ENCODE measurements around the gene NCOR1. TPM values are rescaled to one million over a fixed set of nuclear protein-coding genes. Genes with fewer than 3 reads are reported as not detected.
"Not testable (repeated sequence)": the region's sequence is repeated elsewhere in the genome, so short reads cannot be mapped to it uniquely, and the experiment has no call there.

Gene NCOR1
- total and polyA plus RNA-seq, 2 experiments from 2014 or later: 102 to 132 TPM

GRCh38 chr17:16171613-16172012 is 43.7 kb downstream of the NCOR1 start:
- Mint-ChIP-seq H3K27me3 (ENCODE audit: insufficient read depth, low read depth, poor library complexity) (no peaks in the 10 kb centered on the region), H3K4me3 (no peak overlapping the region), H3K9me3 (no peaks in the 10 kb centered on the region), H3K27ac (no peak overlapping the region), H3K36me3 (ENCODE audit: low read depth) (peaks cover 27% of the 10 kb centered on the region; the same call in 2 of the 3 replicates), H3K4me1 (no peaks in the 10 kb centered on the region; the same call in 2 of the 3 replicates)
- H3K79me2 ChIP-seq (replicated peaks; ENCODE audit: insufficient read depth): peaks cover 51% of the 10 kb centered on the region
- H4K20me1 ChIP-seq (replicated peaks; ENCODE audit: insufficient read depth): 0 out of 2 replicates have a peak, but pooled peaks cover 20% of the 10 kb centered on the region
- no peaks in the 10 kb centered on the region for H3F3A ChIP-seq (replicated peaks; ENCODE audit: low read depth)
- no peak for ATAC-seq
- DNase-seq (ENCODE audit: low spot score): no peak
- no peaks in the 10 kb centered on the region for H3K36me3 ChIP-seq (ENCODE audit: insufficient read depth)
- TF ChIP-seq POLR2AphosphoS5 (IDR thresholded peaks at IDR 0.05; ENCODE audit: low read depth): no peak
- TF ChIP-seq ETS1 (IDR thresholded peaks at IDR 0.05): no peak
- no peaks in the 10 kb centered on the region for H3K4me1 ChIP-seq (ENCODE audit: insufficient read depth)
- no peak overlapping the region for H3K27ac ChIP-seq (ENCODE audit: low read depth)
- H3K4me2 ChIP-seq: no peak overlapping the region
- no peak overlapping the region for H2AFZ ChIP-seq
- no peaks in the 10 kb centered on the region for H3K9me2 ChIP-seq (ENCODE audit: insufficient read depth)
- H3K4me3 ChIP-seq: no peak overlapping the region
- no peaks in the 10 kb centered on the region for H3K27me3 ChIP-seq (ENCODE audit: insufficient read depth)

GRCh38 chr17:16166766-16167165 is 48.6 kb downstream of the NCOR1 start:
- H2AFZ ChIP-seq; H3K9me2 ChIP-seq (ENCODE audit: insufficient read depth); H3K27me3 Mint-ChIP-seq (ENCODE audit: insufficient read depth, low read depth, poor library complexity); H3K4me3 Mint-ChIP-seq; H3K4me1 Mint-ChIP-seq; H3K27me3 ChIP-seq (ENCODE audit: insufficient read depth); H3K4me2 ChIP-seq; H3K36me3 ChIP-seq (ENCODE audit: insufficient read depth); H3K4me1 ChIP-seq (ENCODE audit: insufficient read depth); H3K27ac Mint-ChIP-seq; DNase-seq (ENCODE audit: low spot score); H3K9me3 Mint-ChIP-seq; H3K27ac ChIP-seq (ENCODE audit: low read depth); H3F3A ChIP-seq (replicated peaks; ENCODE audit: low read depth); H4K20me1 ChIP-seq (replicated peaks; ENCODE audit: insufficient read depth); H3K4me3 ChIP-seq; ATAC-seq: not testable (repeated sequence)
- peaks cover 16% of the 10 kb centered on the region; the same call in 1 of the 2 replicates for H3K79me2 ChIP-seq (replicated peaks; ENCODE audit: insufficient read depth)
- H3K36me3 Mint-ChIP-seq (ENCODE audit: low read depth): peaks cover 21% of the 10 kb centered on the region; the same call in 2 of the 3 replicates

- Mint-ChIP-seq H3K27me3 (ENCODE audit: insufficient read depth, low read depth, poor library complexity) (no peaks in the 10 kb centered on the region), H3K36me3 (ENCODE audit: low read depth) (peaks cover 31% of the 10 kb centered on the region; the same call in 2 of the 3 replicates), H3K9me3 (no peaks in the 10 kb centered on the region), H3K27ac (no peak overlapping the region), H3K4me3 (no peak overlapping the region), H3K4me1 (no peaks in the 10 kb centered on the region)
- peaks cover 26% of the 10 kb centered on the region; the same call in 1 of the 2 replicates for H3K79me2 ChIP-seq (replicated peaks; ENCODE audit: insufficient read depth)
- H3K36me3 ChIP-seq (ENCODE audit: insufficient read depth): peaks cover 4% of the 10 kb centered on the region; the same call in 1 of the 2 replicates
- 0 out of 2 replicates have a peak, but pooled peaks cover 5% of the 10 kb centered on the region for H3K4me1 ChIP-seq (ENCODE audit: insufficient read depth)
- H3K9me2 ChIP-seq (ENCODE audit: insufficient read depth): no peaks in the 10 kb centered on the region
- H4K20me1 ChIP-seq (replicated peaks; ENCODE audit: insufficient read depth): peaks cover 3% of the 10 kb centered on the region; the same call in 1 of the 2 replicates
- H3F3A ChIP-seq (replicated peaks; ENCODE audit: low read depth): no peaks in the 10 kb centered on the region
- no peak for ATAC-seq
- no peak overlapping the region for H3K4me2 ChIP-seq
- H3K27me3 ChIP-seq (ENCODE audit: insufficient read depth): no peaks in the 10 kb centered on the region
- no peak overlapping the region for H2AFZ ChIP-seq
- no peak overlapping the region for H3K27ac ChIP-seq (ENCODE audit: low read depth)
- no peak overlapping the region for H3K4me3 ChIP-seq
- no peak for DNase-seq (ENCODE audit: low spot score)
- TF ChIP-seq STAT1 (IDR thresholded peaks at IDR 0.05; ENCODE audit: unreplicated experiment) (no peak), CREB1 (CRISPR knock-in tag; IDR thresholded peaks at IDR 0.05; ENCODE audit: low read depth) (no peak), POLR2AphosphoS5 (IDR thresholded peaks at IDR 0.05; ENCODE audit: low read depth) (no peak), CTCF (conservative IDR thresholded peaks at IDR 0.05; ENCODE audit: low read depth in 2 of 2) (no peak), ETS1 (IDR thresholded peaks at IDR 0.05) (no peak)
Observed at GRCh38 chr17:16158714-16159113, 56.6 kb downstream of the NCOR1 start.

All from GM23338 (cell line).